Breast epithelium (tissue), 3 donors: ENCODE data around the gene AK5.

Experiments used
- POLR2A ChIP-seq: fragments of 450-650 bp; IDR thresholded peaks from one replicate; pipeline ENCODE4 v1.6.1; 2016; ENCODE audit warnings: antibody characterized with exemption, mild to moderate bottlenecking, moderate library complexity
- POLR2AphosphoS5 ChIP-seq, 3 donors: sonication (generic); formaldehyde crosslinking; IDR thresholded peaks; one replicate each; pipeline ENCODE4 v1.6.1; 2017; ENCODE audit warnings: antibody characterized with exemption in 3 of 3
- TF ChIP-seq, protein P1 (sequence below), 3 donors: fragments of 450-650 bp; IDR thresholded peaks; one replicate each; pipeline ENCODE4 v1.5.1; 2016 to 2017; ENCODE audit warnings: antibody characterized with exemption in 3 of 3, mild to moderate bottlenecking in 3 of 3, moderate library complexity in 3 of 3

DNA sequence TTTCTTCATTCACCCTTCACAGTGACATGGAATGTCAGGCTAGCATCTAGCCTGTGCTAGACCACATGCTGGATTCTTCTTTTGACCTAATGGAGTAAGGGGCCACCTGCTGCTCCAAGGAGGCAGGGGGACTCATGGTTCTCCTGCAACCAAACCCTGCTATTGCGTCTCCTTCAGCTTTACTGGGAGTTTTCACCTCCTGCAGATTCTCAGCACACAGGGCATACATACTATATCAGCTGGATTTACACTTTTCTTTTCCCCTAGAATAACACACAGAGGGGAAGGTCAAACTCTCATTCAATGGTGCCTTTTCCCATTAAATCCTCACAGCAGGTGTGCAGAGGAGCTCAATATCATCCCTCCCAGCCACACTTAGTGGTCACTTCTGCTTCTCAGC, 16.6 kb upstream of the AK5 start:
- TF ChIP-seq POLR2A (no peak), POLR2AphosphoS5 (IDR thresholded peaks at IDR 0.05) (no peak)
- TF ChIP-seq, protein P1, sequence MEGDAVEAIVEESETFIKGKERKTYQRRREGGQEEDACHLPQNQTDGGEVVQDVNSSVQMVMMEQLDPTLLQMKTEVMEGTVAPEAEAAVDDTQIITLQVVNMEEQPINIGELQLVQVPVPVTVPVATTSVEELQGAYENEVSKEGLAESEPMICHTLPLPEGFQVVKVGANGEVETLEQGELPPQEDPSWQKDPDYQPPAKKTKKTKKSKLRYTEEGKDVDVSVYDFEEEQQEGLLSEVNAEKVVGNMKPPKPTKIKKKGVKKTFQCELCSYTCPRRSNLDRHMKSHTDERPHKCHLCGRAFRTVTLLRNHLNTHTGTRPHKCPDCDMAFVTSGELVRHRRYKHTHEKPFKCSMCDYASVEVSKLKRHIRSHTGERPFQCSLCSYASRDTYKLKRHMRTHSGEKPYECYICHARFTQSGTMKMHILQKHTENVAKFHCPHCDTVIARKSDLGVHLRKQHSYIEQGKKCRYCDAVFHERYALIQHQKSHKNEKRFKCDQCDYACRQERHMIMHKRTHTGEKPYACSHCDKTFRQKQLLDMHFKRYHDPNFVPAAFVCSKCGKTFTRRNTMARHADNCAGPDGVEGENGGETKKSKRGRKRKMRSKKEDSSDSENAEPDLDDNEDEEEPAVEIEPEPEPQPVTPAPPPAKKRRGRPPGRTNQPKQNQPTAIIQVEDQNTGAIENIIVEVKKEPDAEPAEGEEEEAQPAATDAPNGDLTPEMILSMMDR (IDR thresholded peaks at IDR 0.05), result no peak
